Tibial nerve (tissue), 4 donors: ENCODE results near the gene NDRG3. TPM values are rescaled to one million over a fixed set of nuclear protein-coding genes. Genes with fewer than 3 reads are reported as not detected.

ENCODE experiments used
- DNase-seq, 2 donors: peaks; one replicate each; pipeline ENCODE4 v3.0.0-alpha.2; 2019; ENCODE audit warnings: low spot score in 2 of 2
- H3K27ac ChIP-seq, 4 donors: fragments of 200-600 bp; sonication (generic) in 3 of 4; one replicate each; pipeline ENCODE4 v1.5.1; 2017 to 2019; ENCODE audit warnings: mild to moderate bottlenecking in 1 of 4
- H3K27me3 ChIP-seq, 2 donors: fragments of 200-600 bp; sonication (generic) in 1 of 2; one replicate each; pipeline versions ENCODE4 v1.5.1 to v1.6.0; 2017 to 2019
- H3K36me3 ChIP-seq, 3 donors: fragments of 200-600 bp; sonication (generic); one replicate each; pipeline ENCODE4 v1.5.1; 2018 to 2019
- H3K4me1 ChIP-seq, 4 donors: fragments of 200-600 bp; sonication (generic) in 3 of 4; one replicate each; pipeline ENCODE4 v1.5.1; 2017 to 2019
- H3K4me3 ChIP-seq, 4 donors: fragments of 200-600 bp; sonication (generic) in 3 of 4; one replicate each; pipeline ENCODE4 v1.5.1; 2017 to 2019; ENCODE audit warnings: mild to moderate bottlenecking in 1 of 4, moderate library complexity in 1 of 4
- H3K9me3 ChIP-seq, 4 donors: fragments of 200-600 bp; sonication (generic) in 3 of 4; one replicate each; pipeline ENCODE4 v1.5.1; 2017 to 2019
- CTCF ChIP-seq, 5 experiments: fragments of 200-600 bp in 3 of 5; fragments of 450-650 bp in 2 of 5; sonication (generic) in 3 of 5; IDR thresholded peaks; one replicate each; pipeline ENCODE4 v1.5.1; 2016 to 2019; ENCODE audit warnings: antibody characterized with exemption in 5 of 5, mild to moderate bottlenecking in 3 of 5, moderate library complexity in 2 of 5
- EP300 ChIP-seq, 2 donors: sonication (generic); formaldehyde crosslinking; IDR thresholded peaks; one replicate each; pipeline ENCODE4 v1.6.1; 2017; ENCODE audit warnings: antibody characterized with exemption in 2 of 2, mild to moderate bottlenecking in 1 of 2
- POLR2A ChIP-seq, 2 donors: fragments of 450-650 bp; IDR thresholded peaks; one replicate each; pipeline ENCODE4 v1.6.1; 2017; ENCODE audit warnings: antibody characterized with exemption in 2 of 2, mild to moderate bottlenecking in 2 of 2, moderate library complexity in 2 of 2
- WGBS, 2 donors: methylation state at CpG; one replicate each; pipeline ENCODE4 v1.1.5; 2018; 5-methylcytosine and 5-hydroxymethylcytosine counted together
- total RNA-seq, 4 donors: library from RNA; depleted of rRNA; stranded (reverse); fragments of >200 nt; gene quantifications; one replicate each; pipeline ENCODE4 v1.1.0, GENCODE V29; 2016

Gene NDRG3
- total RNA-seq, 4 donors from 2014 or later: 13.9 to 21.9 (median 19.2) TPM

GRCh38 chr20:36623444-36623843 is 122.4 kb downstream of the NDRG3 start:
- no peak for DNase-seq
- Histone ChIP-seq H3K27ac (no peak overlapping the region), H3K9me3 (no peaks in the 10 kb centered on the region), H3K4me1 (peaks cover 0 to 8% (median 0%) of the 10 kb centered on the region in 4 donors), H3K4me3 (no peak overlapping the region), H3K36me3 (no peaks in the 10 kb centered on the region), H3K27me3 (no peaks in the 10 kb centered on the region)
- WGBS, 2 donors: 68 to 80% methylated on average over 2 of the region's 2 CpGs
- no peak for TF ChIP-seq CTCF (IDR thresholded peaks at IDR 0.05)
- no peak for TF ChIP-seq EP300 (IDR thresholded peaks at IDR 0.05)
- no peak for TF ChIP-seq POLR2A (IDR thresholded peaks at IDR 0.05)

GRCh38 chr20:36620917-36621316 is 125.0 kb downstream of the NDRG3 start:
- WGBS, 2 donors: 96% methylated on average over 5 of the region's 5 CpGs
- TF ChIP-seq EP300 (IDR thresholded peaks at IDR 0.05) (no peak), POLR2A (IDR thresholded peaks at IDR 0.05) (no peak), CTCF (IDR thresholded peaks at IDR 0.05) (no peak)
- Histone ChIP-seq H3K9me3 (no peaks in the 10 kb centered on the region), H3K27me3 (no peaks in the 10 kb centered on the region), H3K27ac (no peak overlapping the region), H3K36me3 (no peaks in the 10 kb centered on the region), H3K4me1 (peaks cover 0 to 8% (median 0%) of the 10 kb centered on the region in 4 donors), H3K4me3 (no peak overlapping the region)
- DNase-seq: no peak

- Histone ChIP-seq H3K36me3 (peaks cover 3 to 57% (median 20%) of the 10 kb centered on the region in 3 donors), H3K27ac (no peak overlapping the region)
Observed at GRCh38 chr20:36614781-36615557, 130.9 kb downstream of the NDRG3 start.

GRCh38 chr20:36613974-36614373 is 131.9 kb downstream of the NDRG3 start:
- peaks cover 3 to 66% (median 20%) of the 10 kb centered on the region in 3 donors for H3K36me3 ChIP-seq
- whole genome bisulfite sequencing, 2 donors: 88 to 90% methylated on average over 3 of the region's 3 CpGs

More at GRCh38 chr20:36614781-36615557, 130.9 kb downstream of the NDRG3 start:
- no peak for DNase-seq
- no peak for TF ChIP-seq POLR2A (IDR thresholded peaks at IDR 0.05)
- TF ChIP-seq CTCF (IDR thresholded peaks at IDR 0.05): no peak
- no peaks in the 10 kb centered on the region for H3K9me3 ChIP-seq
- WGBS, 2 donors: 80 to 86% methylated on average over 14 of the region's 14 CpGs
- no peaks in the 10 kb centered on the region for H3K4me1 ChIP-seq
- no peaks in the 10 kb centered on the region for H3K27me3 ChIP-seq
- H3K4me3 ChIP-seq: no peak overlapping the region

More at GRCh38 chr20:36613974-36614373, 131.9 kb downstream of the NDRG3 start:
- Histone ChIP-seq H3K4me1 (no peaks in the 10 kb centered on the region), H3K4me3 (no peak overlapping the region), H3K9me3 (no peaks in the 10 kb centered on the region), H3K27ac (no peak overlapping the region), H3K27me3 (no peaks in the 10 kb centered on the region)
- no peak for DNase-seq
- TF ChIP-seq POLR2A (IDR thresholded peaks at IDR 0.05): no peak
- TF ChIP-seq CTCF (IDR thresholded peaks at IDR 0.05): no peak
- TF ChIP-seq EP300 (IDR thresholded peaks at IDR 0.05): no peak
